ENCODE measurements around the gene OCSTAMP. TPM values are rescaled to one million over a fixed set of nuclear protein-coding genes. Genes with fewer than 3 reads are reported as not detected.
A peak's percentile ranks its signal among the peaks of the same experiment; 100 is the strongest.

OCSTAMP gene, protein sequence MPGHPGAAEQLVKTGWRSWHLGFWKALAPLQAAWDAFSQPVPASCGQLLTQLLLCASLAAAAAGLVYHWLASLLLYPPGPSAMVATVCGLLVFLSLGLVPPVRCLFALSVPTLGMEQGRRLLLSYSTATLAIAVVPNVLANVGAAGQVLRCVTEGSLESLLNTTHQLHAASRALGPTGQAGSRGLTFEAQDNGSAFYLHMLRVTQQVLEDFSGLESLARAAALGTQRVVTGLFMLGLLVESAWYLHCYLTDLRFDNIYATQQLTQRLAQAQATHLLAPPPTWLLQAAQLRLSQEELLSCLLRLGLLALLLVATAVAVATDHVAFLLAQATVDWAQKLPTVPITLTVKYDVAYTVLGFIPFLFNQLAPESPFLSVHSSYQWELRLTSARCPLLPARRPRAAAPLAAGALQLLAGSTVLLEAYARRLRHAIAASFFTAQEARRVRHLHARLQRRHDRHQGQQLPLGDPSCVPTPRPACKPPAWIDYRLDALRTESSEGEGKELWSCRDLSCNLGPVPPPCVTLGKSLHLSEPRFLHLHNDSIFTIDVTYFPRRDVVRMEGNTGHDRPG
- total RNA-seq: not detected

DNA sequence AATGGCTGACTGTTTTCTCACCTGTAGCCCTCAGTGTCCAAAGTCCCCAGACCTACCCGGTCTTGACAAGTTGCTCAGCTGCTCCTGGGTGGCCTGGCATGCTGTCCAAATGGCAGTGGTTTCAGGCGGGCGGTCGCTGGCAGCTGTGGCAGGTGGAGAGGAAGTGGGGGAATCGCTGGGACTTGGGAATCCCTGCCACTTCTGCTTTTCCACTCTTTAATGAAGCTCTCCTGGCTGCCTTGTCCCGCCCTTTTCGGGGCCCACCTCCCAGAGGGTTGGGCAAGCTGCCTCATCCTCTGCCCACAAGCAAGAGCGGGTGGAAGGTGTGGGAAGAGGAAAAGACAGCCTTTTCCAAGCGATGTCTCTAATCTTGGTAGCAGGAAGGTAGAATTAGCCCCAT, at the start of gene OCSTAMP:
TSS of gene OCSTAMP (minus strand) at position 194 of the 400 bp plus-strand sequence. CDS start at position 100, 94 bp downstream.
- no peak within 1 kb of the TSS for H3K4me3 ChIP-seq (ENCODE audit: low read depth, poor library complexity, severe bottlenecking)
- intact Hi-C loops (cut with DNase I; ENCODE audit: low total_unique reads): no loop called here
- peak in 1 of 2 donors; percentile 62 for DNase-seq (ENCODE audit: low spot score in 2 of 2)
- TF ChIP-seq POLR2A (IDR thresholded peaks at IDR 0.05) (no peak), CTCF (IDR thresholded peaks at IDR 0.05) (no peak)
- 54 to 56% methylated on average over 6 to 9 of the region's 9 CpGs for WGBS, 2 donors

GRCh38 chr20:46599227-46599987, 49.0 kb upstream of the OCSTAMP start:
- WGBS, 2 donors: 87 to 92% methylated on average over 8 of the region's 8 CpGs
- DNase-seq (ENCODE audit: low spot score in 2 of 2): peak in 1 of 2 donors; percentile 34
- intact Hi-C loops (cut with DNase I; ENCODE audit: low total_unique reads): no loop called here
- H3K4me3 ChIP-seq (ENCODE audit: low read depth, poor library complexity, severe bottlenecking): no peak overlapping the region
- no peak for TF ChIP-seq POLR2A (IDR thresholded peaks at IDR 0.05)
- TF ChIP-seq CTCF (IDR thresholded peaks at IDR 0.05): no peak

GRCh38 chr20:46595933-46596332, 45.5 kb upstream of the OCSTAMP start:
- TF ChIP-seq CTCF (IDR thresholded peaks at IDR 0.05) (no peak), POLR2A (IDR thresholded peaks at IDR 0.05) (no peak)
- no peak overlapping the region for H3K4me3 ChIP-seq (ENCODE audit: low read depth, poor library complexity, severe bottlenecking)
- intact Hi-C loops (cut with DNase I; ENCODE audit: low total_unique reads): no loop called here
- peak in 1 of 2 donors; percentile 53 for DNase-seq (ENCODE audit: low spot score in 2 of 2)
- 89 to 94% methylated on average over 8 of the region's 8 CpGs for WGBS, 2 donors

DNA sequence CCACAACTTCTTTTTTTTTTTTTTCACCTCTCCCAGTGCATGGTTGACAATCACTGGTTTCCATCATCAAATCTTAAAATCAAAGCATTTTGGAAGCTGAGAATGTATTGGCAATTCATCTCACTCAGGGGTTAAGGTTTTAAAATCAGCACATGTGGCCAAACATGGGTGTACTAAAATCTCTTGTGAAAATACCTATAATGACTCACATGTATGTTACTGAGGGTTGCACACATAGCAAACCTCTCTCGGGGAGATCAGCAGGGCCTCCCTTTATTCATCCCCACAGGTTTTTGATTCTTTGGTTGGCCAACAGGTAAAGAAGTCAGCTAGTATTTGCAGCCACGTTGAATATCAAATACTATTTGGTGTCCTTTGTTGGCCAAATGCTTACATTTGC, 44.3 kb upstream of the OCSTAMP start:
- peak in 1 of 2 donors; percentile 10 for DNase-seq (ENCODE audit: low spot score in 2 of 2)
- WGBS, 2 donors: 49 to 68% methylated on average over 2 of the region's 2 CpGs
- TF ChIP-seq POLR2A (IDR thresholded peaks at IDR 0.05): no peak
- no peak for TF ChIP-seq CTCF (IDR thresholded peaks at IDR 0.05)
- intact Hi-C loops (cut with DNase I; ENCODE audit: low total_unique reads): no loop called here
- no peak overlapping the region for H3K4me3 ChIP-seq (ENCODE audit: low read depth, poor library complexity, severe bottlenecking)

DNA sequence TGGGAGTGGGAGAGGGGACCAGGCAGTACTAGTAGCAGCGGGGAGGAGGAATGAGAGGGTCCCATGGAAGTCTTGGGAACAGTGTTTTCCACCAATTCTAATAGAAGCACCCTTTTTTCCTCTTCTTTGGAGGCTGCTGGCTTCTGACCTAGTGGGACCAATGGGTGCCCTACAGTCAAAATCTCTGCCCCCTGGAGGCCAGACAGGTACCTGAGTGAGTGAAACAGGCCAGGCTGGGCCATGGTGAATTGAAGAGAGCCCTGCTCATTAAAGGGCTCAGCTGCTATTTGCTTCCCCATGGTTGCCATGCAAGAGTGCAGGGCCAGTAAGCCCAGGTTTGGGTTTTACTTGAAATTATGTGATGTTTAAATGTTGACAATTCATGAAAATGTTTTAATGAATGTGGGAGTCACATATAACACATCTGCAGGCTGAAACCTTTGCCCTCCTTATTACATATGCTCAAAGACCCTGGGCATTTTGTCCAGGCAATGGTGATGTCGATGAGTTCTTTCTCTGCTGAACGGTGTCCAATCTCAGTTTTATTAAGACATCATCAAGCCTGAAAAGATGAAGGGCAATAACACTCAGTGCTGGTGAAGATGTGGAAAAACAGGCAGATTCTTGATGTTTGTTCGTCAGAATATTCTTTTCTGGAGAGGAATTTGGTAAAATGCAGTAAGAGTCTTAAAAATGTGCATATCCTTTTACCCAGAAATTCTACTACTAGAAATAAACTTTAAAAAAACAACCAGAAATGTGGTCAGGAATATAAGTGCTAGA, 42.3 kb upstream of the OCSTAMP start:
- no peak overlapping the region for H3K4me3 ChIP-seq (ENCODE audit: low read depth, poor library complexity, severe bottlenecking)
- intact Hi-C loops (cut with DNase I; ENCODE audit: low total_unique reads): no loop called here
- peak in 1 of 2 donors; percentile 34 for DNase-seq (ENCODE audit: low spot score in 2 of 2)
- TF ChIP-seq CTCF (IDR thresholded peaks at IDR 0.05): no peak
- no peak for TF ChIP-seq POLR2A (IDR thresholded peaks at IDR 0.05)
- WGBS, 2 donors: 95 to 98% methylated on average over 4 of the region's 4 CpGs
